Parathyroid adenoma (tissue), 2 donors: ENCODE data around the gene ISOC1.

Experiments used
- H2AFZ ChIP-seq: fragments of 300-600 bp; sonication (generic); one replicate; pipeline ENCODE4 v1.7.0; 2017; ENCODE audit warnings: antibody characterized with exemption, mild to moderate bottlenecking
- H3K27ac ChIP-seq: fragments of 300-600 bp; sonication (generic); one replicate; pipeline ENCODE4 v1.7.0; 2017
- H3K27me3 ChIP-seq: fragments of 300-600 bp; sonication (generic); one replicate; pipeline ENCODE4 v1.7.0; 2017; ENCODE audit warnings: low read length; ENCODE audit not compliant: control insufficient read depth, insufficient read depth
- H3K36me3 ChIP-seq: fragments of 300-600 bp; sonication (generic); one replicate; pipeline ENCODE4 v1.7.0; 2017; ENCODE audit warnings: low read length; ENCODE audit not compliant: control insufficient read depth, insufficient read depth
- H3K4me1 ChIP-seq: fragments of 300-600 bp; sonication (generic); one replicate; pipeline ENCODE4 v1.7.0; 2017; ENCODE audit warnings: control low read depth
- H3K4me2 ChIP-seq: fragments of 300-600 bp; sonication (generic); one replicate; pipeline ENCODE4 v1.7.0; 2017; ENCODE audit warnings: low read length
- H3K4me3 ChIP-seq: fragments of 300-600 bp; sonication (generic); one replicate; pipeline ENCODE4 v1.7.0; 2017; ENCODE audit warnings: low read depth, low read length
- H3K79me2 ChIP-seq: fragments of 300-600 bp; sonication (generic); one replicate; pipeline ENCODE4 v1.7.0; 2017; ENCODE audit warnings: control low read depth
- H3K9ac ChIP-seq: fragments of 300-600 bp; sonication (generic); one replicate; pipeline ENCODE4 v1.7.0; 2017; ENCODE audit warnings: mild to moderate bottlenecking
- H3K9me3 ChIP-seq: fragments of 300-600 bp; sonication (generic); one replicate; pipeline ENCODE4 v1.7.0; 2017; ENCODE audit warnings: low read length; ENCODE audit not compliant: control insufficient read depth
- TF ChIP-seq, protein P1 (sequence below): fragments of 300-600 bp; sonication (generic); IDR thresholded peaks from one replicate; pipeline ENCODE4 v1.7.0; 2017; ENCODE audit warnings: antibody characterized with exemption, mild to moderate bottlenecking
- donor health status: primary hyperparathyroidism.

ISOC1 gene

DNA sequence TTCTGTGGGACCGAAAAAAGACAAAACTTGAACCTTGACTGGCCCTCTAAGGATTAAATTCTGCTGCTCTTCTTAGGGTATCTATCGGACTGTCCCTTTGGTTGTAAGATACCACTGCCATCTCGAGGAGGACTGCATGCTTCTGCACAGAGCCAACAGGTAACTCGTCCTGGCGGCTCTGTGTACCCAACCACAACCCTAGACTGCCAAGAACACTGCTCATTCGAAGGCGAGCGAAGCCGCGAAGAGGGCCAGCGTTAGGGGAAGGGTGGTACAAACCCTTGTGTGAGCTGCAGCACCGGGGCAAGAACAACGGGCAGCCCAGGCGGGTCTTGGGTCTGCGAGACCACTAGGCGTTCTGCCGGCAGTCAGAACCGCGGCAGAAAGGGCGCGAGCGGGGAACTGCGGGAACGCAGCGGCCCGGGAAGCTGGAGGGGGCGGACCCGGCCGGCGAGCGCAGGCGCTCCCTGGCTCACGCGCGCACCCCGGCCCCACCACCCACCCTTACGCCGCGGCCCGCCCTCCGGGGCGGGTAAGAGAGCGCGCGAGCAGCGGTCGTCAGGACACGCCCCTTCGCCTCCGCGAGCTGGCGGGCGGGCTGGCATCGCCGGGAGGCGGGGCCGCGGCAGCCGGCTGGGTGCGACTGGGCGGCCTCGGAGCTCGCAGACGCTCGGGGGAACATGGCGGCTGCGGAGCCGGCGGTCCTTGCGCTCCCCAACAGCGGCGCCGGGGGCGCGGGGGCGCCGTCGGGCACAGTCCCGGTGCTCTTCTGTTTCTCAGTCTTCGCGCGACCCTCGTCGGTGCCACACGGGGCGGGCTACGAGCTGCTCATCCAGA is at the start of gene ISOC1:
ISOC1 (plus strand) TSS at position 663 of the 837 bp plus-strand sequence; CDS start at position 681, 18 bp downstream.
- H3K9me3 ChIP-seq, result no peaks in the 10 kb centered on the region
- TF ChIP-seq, protein P1, sequence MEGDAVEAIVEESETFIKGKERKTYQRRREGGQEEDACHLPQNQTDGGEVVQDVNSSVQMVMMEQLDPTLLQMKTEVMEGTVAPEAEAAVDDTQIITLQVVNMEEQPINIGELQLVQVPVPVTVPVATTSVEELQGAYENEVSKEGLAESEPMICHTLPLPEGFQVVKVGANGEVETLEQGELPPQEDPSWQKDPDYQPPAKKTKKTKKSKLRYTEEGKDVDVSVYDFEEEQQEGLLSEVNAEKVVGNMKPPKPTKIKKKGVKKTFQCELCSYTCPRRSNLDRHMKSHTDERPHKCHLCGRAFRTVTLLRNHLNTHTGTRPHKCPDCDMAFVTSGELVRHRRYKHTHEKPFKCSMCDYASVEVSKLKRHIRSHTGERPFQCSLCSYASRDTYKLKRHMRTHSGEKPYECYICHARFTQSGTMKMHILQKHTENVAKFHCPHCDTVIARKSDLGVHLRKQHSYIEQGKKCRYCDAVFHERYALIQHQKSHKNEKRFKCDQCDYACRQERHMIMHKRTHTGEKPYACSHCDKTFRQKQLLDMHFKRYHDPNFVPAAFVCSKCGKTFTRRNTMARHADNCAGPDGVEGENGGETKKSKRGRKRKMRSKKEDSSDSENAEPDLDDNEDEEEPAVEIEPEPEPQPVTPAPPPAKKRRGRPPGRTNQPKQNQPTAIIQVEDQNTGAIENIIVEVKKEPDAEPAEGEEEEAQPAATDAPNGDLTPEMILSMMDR, result peak; percentile 10

DNA sequence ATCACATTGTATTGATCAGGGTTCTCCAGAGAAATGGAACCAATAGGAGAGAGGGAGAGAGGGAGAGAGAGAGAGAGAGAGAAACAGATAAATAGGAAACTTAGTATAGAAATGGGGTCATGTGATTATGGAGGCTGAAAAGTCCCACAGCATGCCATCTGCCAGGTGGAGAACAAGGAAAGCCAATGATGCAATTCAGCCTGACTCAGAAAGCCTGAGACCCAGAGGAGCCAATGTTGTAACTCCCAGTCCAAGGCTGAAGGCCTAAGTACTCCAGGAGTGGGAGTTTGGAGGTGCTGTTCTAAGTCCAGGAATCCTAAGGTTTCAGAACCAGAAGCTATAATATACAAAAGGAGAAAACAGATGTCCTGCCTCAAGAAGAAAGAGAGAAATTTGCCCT is 48.4 kb upstream of the ISOC1 start:
- Histone ChIP-seq H3K27me3 (no peaks in the 10 kb centered on the region), H3K9ac (no peak overlapping the region), H3K9me3 (no peaks in the 10 kb centered on the region), H3K36me3 (no peaks in the 10 kb centered on the region), H3K79me2 (no peaks in the 10 kb centered on the region), H3K4me3 (no peak overlapping the region), H3K27ac (no peak overlapping the region), H3K4me2 (no peak overlapping the region), H3K4me1 (no peaks in the 10 kb centered on the region), H2AFZ (no peak overlapping the region)
- TF ChIP-seq, protein P1, result no peak

More for the DNA sequence above, at the start of gene ISOC1:
- no peaks in the 10 kb centered on the region for H3K36me3 ChIP-seq
- H3K4me2 ChIP-seq, result peak within 1 kb of the TSS; percentile 78
- H3K9ac ChIP-seq, result peak within 1 kb of the TSS; percentile 2
- H2AFZ ChIP-seq, result peak within 1 kb of the TSS; percentile 95
- no peaks in the 10 kb centered on the region for H3K27me3 ChIP-seq
- peak within 1 kb of the TSS; percentile 72 for H3K4me3 ChIP-seq
- H3K4me1 ChIP-seq, result no peaks in the 10 kb centered on the region
- H3K27ac ChIP-seq, result peak within 1 kb of the TSS; percentile 71
- no peaks in the 10 kb centered on the region for H3K79me2 ChIP-seq

DNA sequence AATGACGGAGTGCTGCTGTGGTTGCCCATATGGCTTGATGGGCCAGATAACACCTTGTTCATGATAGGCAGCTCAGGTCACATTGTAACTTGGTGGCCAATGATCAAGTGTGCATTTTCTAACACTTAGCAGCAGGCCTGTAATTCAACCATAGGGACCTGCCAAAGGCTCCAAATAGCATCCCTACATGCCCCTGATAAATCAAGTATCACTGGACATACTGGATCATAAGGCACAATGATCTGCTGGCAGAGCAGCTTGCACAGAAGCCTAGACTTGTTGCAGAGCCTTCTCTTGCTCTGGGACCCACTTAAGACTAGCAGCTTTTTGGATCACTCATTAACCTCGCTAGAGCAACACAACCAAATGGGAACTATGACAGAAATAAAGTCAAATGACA is 46.0 kb upstream of the ISOC1 start:
- no peak overlapping the region for H3K4me2 ChIP-seq
- H3K9me3 ChIP-seq, result no peaks in the 10 kb centered on the region
- no peaks in the 10 kb centered on the region for H3K36me3 ChIP-seq
- H3K27me3 ChIP-seq, result no peaks in the 10 kb centered on the region
- H2AFZ ChIP-seq, result no peak overlapping the region
- H3K27ac ChIP-seq, result no peak overlapping the region
- no peak overlapping the region for H3K9ac ChIP-seq
- no peak overlapping the region for H3K4me3 ChIP-seq
- TF ChIP-seq, protein P1, result no peak
- H3K79me2 ChIP-seq, result no peaks in the 10 kb centered on the region
- H3K4me1 ChIP-seq, result no peaks in the 10 kb centered on the region

DNA sequence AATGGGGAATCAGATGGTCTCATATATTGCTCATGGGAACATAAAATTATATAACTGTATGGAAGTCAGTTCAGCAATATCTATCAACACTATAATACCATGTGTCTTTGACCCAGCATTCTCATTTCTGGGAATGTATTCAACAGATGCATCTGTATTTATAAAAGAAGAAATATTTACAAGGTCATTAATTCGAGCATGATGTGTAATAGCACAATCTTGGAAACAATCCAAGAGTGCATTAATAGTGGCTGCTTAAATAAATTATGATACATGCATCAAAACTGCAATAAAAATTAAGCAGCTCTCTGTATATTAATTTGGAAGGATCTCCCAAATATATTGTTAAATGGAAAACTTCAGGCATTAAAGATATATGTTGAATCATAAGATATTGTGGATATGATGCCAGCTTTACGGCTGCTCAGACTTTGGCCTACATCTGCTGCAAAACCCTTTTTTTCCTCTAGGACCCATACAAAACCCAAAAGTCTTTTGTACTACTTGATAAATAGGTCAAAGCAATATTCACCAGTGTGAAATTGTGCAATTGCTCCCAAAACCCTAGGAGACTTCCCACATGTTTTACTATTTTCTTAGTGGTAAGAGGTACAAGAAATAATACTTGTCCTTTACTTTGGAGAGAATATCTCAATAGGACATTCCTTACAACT is 45.3 kb upstream of the ISOC1 start:
- H2AFZ ChIP-seq, result no peak overlapping the region
- no peak overlapping the region for H3K4me2 ChIP-seq
- TF ChIP-seq, protein P1, result no peak
- no peaks in the 10 kb centered on the region for H3K79me2 ChIP-seq
- no peaks in the 10 kb centered on the region for H3K27me3 ChIP-seq
- no peak overlapping the region for H3K27ac ChIP-seq
- no peaks in the 10 kb centered on the region for H3K36me3 ChIP-seq
- no peak overlapping the region for H3K9ac ChIP-seq
- no peak overlapping the region for H3K4me3 ChIP-seq
- H3K9me3 ChIP-seq, result no peaks in the 10 kb centered on the region
- no peaks in the 10 kb centered on the region for H3K4me1 ChIP-seq
